Nephron (organoid): ENCODE data around the gene NEK2.

Experiments
- H3K27ac Mint-ChIP-seq, 3 experiments: 2 replicates each; pipeline ENCODE4 v1.8.0; 2020; ENCODE audit warnings: mixed read lengths in 3 of 3, mild to moderate bottlenecking in 2 of 3, moderate library complexity in 1 of 3
- H3K27me3 Mint-ChIP-seq: 2 replicates; pipeline ENCODE4 v1.8.0; 2021; ENCODE audit warnings: low read depth, mild to moderate bottlenecking, moderate library complexity, mixed read lengths
- H3K36me3 Mint-ChIP-seq: 2 replicates; pipeline ENCODE4 v1.8.0; 2020; ENCODE audit warnings: low read depth, mixed read lengths
- H3K4me1 Mint-ChIP-seq: 2 replicates; pipeline ENCODE4 v1.8.0; 2020; ENCODE audit warnings: mixed read lengths
- H3K4me3 Mint-ChIP-seq, 3 experiments: 2 replicates each; pipeline ENCODE4 v1.8.0; 2020; ENCODE audit warnings: mild to moderate bottlenecking in 3 of 3, mixed read lengths in 3 of 3, moderate library complexity in 2 of 3
- H3K9me3 Mint-ChIP-seq: 2 replicates; pipeline ENCODE4 v1.8.0; 2020; ENCODE audit warnings: mixed read lengths
- CTCF ChIP-seq, 3 experiments: fragments of 200-600 bp; sonication (generic); IDR thresholded peaks; one replicate each; pipeline ENCODE4 v1.5.0; 2021; ENCODE audit warnings: antibody characterized with exemption in 3 of 3; ENCODE audit not compliant: unreplicated experiment in 3 of 3

The NEK2 gene

GRCh38 chr1:211714154-211714553, 38.7 kb upstream of the NEK2 start:
- H3K27ac Mint-ChIP-seq = no peak overlapping the region
- TF ChIP-seq CTCF (IDR thresholded peaks at IDR 0.05; ENCODE audit: unreplicated experiment in 3 of 3) = no peak
- H3K27me3 Mint-ChIP-seq = no peaks in the 10 kb centered on the region
- no peaks in the 10 kb centered on the region for H3K36me3 Mint-ChIP-seq
- H3K4me1 Mint-ChIP-seq = no peaks in the 10 kb centered on the region
- no peaks in the 10 kb centered on the region for H3K9me3 Mint-ChIP-seq
- H3K4me3 Mint-ChIP-seq = no peak overlapping the region

- no peaks in the 10 kb centered on the region for H3K9me3 Mint-ChIP-seq
- H3K4me3 Mint-ChIP-seq = no peak overlapping the region
- H3K27me3 Mint-ChIP-seq = no peaks in the 10 kb centered on the region
- no peaks in the 10 kb centered on the region for H3K36me3 Mint-ChIP-seq
- H3K27ac Mint-ChIP-seq = no peak overlapping the region
- TF ChIP-seq CTCF (IDR thresholded peaks at IDR 0.05; ENCODE audit: unreplicated experiment in 3 of 3) = no peak
- no peaks in the 10 kb centered on the region for H3K4me1 Mint-ChIP-seq
These were observed 37.8 kb upstream of the NEK2 start for GRCh38 chr1:211713231-211713630.

DNA sequence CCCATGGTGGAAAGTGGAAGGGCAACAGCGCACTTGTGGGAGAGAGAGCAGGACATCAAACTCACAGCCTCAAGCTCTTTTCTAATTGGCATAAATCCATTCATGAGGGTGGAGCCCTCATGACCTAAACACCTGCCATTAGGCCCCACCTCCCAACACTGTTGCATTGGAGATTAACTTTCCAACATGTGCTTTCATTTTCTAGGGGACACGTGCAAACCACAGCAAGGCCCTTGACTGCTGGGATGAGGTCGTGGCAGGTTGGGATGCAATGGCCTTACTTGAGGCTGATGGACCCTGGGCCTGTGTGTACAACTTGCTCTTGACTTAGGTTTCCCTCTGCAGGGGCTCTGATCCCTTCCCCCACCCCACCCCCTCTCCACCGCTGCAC, 35.9 kb upstream of the NEK2 start:
- no peaks in the 10 kb centered on the region for H3K27me3 Mint-ChIP-seq
- no peak for TF ChIP-seq CTCF (IDR thresholded peaks at IDR 0.05; ENCODE audit: unreplicated experiment in 3 of 3)
- H3K4me1 Mint-ChIP-seq = no peaks in the 10 kb centered on the region
- no peak overlapping the region for H3K27ac Mint-ChIP-seq
- no peaks in the 10 kb centered on the region for H3K9me3 Mint-ChIP-seq
- H3K4me3 Mint-ChIP-seq = no peak overlapping the region
- H3K36me3 Mint-ChIP-seq = no peaks in the 10 kb centered on the region

GRCh38 chr1:211710566-211711314, 35.3 kb upstream of the NEK2 start:
- Mint-ChIP-seq H3K4me1 (peaks cover under 1% of the 10 kb centered on the region), H3K36me3 (no peaks in the 10 kb centered on the region), H3K27ac (no peak overlapping the region), H3K27me3 (no peaks in the 10 kb centered on the region), H3K4me3 (no peak overlapping the region), H3K9me3 (no peaks in the 10 kb centered on the region)
- no peak for TF ChIP-seq CTCF (IDR thresholded peaks at IDR 0.05; ENCODE audit: unreplicated experiment in 3 of 3)

GRCh38 chr1:211708926-211709325, 33.5 kb upstream of the NEK2 start:
- no peak overlapping the region for H3K4me3 Mint-ChIP-seq

More at GRCh38 chr1:211708926-211709325, 33.5 kb upstream of the NEK2 start:
- no peaks in the 10 kb centered on the region for H3K27me3 Mint-ChIP-seq
- H3K27ac Mint-ChIP-seq = no peak overlapping the region
- no peaks in the 10 kb centered on the region for H3K9me3 Mint-ChIP-seq
- peaks cover 8% of the 10 kb centered on the region for H3K4me1 Mint-ChIP-seq
- TF ChIP-seq CTCF (IDR thresholded peaks at IDR 0.05; ENCODE audit: unreplicated experiment in 3 of 3) = no peak
- no peaks in the 10 kb centered on the region for H3K36me3 Mint-ChIP-seq
